Measurements from ENCODE around the gene NKAIN1.

The NKAIN1 gene

DNA sequence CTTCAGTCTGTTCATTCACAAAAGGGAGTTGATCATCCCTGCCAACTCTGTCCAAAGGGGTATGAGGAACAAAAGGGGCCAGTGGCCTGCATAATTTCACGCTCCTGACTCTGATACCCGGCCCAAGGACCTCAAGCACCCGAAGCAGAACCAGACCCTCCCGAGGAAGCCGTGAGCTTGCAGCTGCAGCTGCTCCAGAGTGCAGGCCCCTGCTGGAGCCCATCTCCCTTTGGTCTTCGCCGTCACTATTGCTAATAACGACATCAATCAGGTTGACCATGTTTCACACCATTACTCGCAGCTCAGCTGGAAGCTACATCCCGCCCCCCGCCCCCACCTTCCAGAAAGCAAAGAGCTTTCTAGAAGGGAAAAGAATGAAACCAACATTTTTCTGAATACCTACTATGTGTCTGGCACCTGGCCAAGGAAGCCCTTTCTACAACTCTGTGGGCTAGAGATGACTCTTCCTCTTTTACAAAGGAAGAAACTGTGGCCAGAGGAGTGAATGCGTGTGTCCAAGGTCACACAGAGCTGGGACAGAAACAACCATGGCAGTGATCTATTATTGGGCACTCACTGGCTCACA is 5.5 kb downstream of the NKAIN1 start:
- DNase-seq (ENCODE audit: low read depth), result no peak

DNA sequence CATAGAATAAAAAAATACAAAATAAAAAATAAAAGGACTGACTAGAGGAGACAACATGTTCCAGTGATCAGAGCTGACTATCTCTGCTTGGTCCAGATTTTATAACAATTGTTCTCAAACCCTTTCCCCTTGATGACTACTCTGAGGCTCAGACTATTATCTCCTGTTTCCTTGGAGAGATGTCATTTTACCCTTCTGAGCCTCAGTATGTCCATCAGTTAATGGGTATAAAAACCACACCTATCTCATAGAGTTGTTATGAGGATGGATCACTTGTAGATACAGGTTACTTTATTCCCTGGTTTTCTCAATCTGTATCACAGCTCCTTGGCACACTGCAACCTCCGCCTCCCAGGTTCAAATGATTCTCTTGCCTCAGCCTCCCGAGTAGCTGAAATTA is 7.0 kb downstream of the NKAIN1 start:
- no peak for DNase-seq (ENCODE audit: low read depth)

GRCh38 chr1:31231802-31232201 is 7.9 kb downstream of the NKAIN1 start:
- DNase-seq (ENCODE audit: low read depth), result no peak

DNA sequence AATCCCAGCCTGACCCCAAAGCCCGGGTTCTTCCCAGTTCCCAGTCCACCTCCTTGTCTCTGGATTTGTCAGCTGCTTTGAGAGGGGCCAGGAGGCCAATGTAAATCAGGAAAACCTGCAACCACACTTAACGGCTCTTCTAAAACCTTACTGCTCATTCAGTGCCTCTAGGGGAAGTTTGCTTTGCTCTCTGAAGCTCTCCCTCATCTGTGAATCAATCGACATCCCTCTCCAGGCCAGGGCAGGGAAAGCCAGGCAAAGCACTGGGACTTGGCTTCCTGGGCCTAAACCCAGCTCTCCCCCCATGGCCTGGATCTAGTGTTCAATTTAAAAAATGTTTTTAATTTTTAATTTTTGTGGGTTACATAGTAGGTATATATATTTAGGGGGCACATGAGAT is 9.3 kb downstream of the NKAIN1 start:
- DNase-seq (ENCODE audit: low read depth), result no peak

DNA sequence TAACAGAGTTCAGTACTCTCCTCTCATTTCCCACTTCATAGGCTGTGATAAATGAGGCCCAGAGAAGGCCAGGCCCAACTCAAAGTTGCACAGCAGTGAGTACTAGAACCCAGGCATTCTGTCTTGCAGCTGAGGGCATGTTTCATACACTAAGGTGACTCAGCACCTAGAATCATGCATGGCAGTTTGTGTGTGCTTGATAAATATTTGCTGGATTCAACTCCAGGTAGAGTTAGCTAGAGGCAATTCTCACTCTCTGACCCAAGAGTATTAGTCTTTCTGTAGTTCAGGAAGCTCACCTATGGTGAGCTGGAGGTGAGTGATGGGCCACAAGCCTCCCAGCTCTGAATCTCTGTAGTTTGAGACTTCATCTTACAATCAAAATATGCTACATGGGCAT is 10.7 kb downstream of the NKAIN1 start:
- DNase-seq (ENCODE audit: low read depth), result no peak

- no peak for DNase-seq (ENCODE audit: low read depth)
Observed at GRCh38 chr1:31227891-31228568, 11.7 kb downstream of the NKAIN1 start.

- no peak for DNase-seq (ENCODE audit: low read depth)
Observed at GRCh38 chr1:31224068-31224467, 15.6 kb downstream of the NKAIN1 start.

GRCh38 chr1:31222176-31222575 is 17.5 kb downstream of the NKAIN1 start:
- DNase-seq (ENCODE audit: low read depth), result no peak

- no peak for DNase-seq (ENCODE audit: low read depth)
Observed at GRCh38 chr1:31221072-31221471, 18.6 kb downstream of the NKAIN1 start.

DNA sequence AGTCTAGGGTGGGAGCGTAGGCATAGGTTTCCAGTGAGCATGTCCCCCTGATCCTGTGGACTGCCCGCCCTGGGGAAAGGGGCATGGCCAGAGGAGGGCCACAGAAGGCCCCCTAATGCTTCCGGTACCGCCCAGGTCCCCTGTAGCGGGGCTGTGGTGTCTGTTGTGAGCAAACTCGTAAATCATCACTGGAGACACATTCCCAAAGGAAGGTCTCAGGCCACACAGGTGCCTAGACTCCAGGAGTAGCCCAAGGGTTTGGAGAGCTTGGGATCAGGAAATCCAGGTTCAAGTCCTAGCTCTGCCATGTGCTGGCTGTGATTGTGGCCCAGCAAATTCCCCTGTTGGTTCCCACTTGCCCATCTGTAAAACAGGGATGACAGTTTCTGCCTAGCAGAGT is 20.2 kb downstream of the NKAIN1 start:
- DNase-seq (ENCODE audit: low read depth), result no peak

GRCh38 chr1:31218705-31219104 is 21.0 kb downstream of the NKAIN1 start:
- no peak for DNase-seq (ENCODE audit: low read depth)

DNA sequence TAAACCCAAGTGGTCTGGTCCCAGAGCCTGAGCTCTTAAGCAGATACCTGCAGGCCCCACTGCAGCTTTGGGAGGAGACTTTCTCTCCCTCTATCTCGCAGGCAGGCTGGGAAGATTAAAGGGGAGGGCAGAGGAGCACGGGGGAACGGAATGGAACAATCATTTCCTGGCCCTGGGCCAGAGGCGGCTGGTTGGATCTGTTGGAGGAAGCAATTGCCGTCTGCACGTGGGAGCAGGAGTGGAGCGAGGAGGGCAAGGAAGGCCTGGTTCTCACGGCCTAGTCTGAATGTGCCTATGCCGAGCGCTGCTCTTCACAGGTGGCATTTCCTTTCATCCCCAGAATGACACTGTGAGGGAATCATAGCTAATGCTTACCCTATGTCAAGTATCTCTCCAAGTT is 23.7 kb downstream of the NKAIN1 start:
- DNase-seq (ENCODE audit: low read depth), result no peak

GRCh38 chr1:31215065-31215570 is 24.6 kb downstream of the NKAIN1 start:
- no peak for DNase-seq (ENCODE audit: low read depth)

- no peak for DNase-seq (ENCODE audit: low read depth)
Observed at GRCh38 chr1:31214316-31215064, 25.2 kb downstream of the NKAIN1 start.

DNA sequence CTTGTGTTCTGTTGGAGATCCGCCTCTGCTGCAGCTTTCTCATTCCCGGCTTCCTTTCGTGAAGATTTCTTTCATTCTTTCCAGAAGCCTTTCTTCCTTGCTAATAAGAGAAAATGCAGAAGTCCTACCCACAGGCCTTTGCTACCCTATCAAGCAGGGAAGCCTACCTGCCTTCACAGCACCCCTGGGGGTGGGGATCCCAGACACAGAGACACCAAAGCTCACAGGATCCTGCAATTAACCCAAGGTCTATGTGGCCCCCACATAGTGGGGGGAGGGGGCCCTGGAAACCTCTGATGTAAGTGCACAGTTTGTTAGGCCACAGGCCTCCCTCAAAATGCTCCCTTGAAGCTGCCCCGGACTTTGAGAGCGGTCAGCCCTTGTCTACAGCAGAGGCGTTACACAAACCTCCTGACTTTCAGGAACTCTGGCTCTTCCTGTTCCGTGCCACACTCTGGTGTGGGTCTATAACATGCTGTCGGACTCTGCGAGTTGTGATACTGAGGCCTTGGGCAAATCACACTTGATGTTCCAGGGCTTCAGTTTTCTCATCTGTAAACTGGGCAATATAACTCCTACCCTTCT is 31.2 kb downstream of the NKAIN1 start:
- DNase-seq (ENCODE audit: low read depth), result no peak

- DNase-seq (ENCODE audit: low read depth), result no peak
Observed at GRCh38 chr1:31207569-31207968, 32.1 kb downstream of the NKAIN1 start.

GRCh38 chr1:31207046-31207445 is 32.6 kb downstream of the NKAIN1 start:
- no peak for DNase-seq (ENCODE audit: low read depth)

- no peak for DNase-seq (ENCODE audit: low read depth)
Observed at GRCh38 chr1:31203215-31203614, 36.5 kb downstream of the NKAIN1 start.

DNA sequence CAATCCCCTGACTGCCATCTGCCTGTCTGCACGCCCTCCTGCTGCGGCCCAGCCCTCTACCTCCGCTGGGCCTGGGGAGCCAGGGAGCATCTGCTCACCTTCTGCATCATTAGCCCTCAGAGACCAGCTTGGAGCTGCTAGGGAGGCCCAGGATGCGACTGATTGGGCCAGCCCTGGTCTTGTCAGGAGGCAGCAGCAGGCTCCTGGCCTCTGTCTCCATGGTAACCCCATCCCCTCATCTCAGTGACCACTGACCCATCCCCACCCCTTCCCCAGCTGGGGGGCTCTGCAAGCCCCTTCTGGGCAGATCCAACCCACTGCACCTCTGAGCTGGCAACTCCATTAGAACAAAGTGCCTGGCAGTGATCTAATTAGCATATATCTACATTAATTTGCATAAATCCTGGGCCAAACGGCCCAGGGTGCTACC is 37.7 kb downstream of the NKAIN1 start:
- DNase-seq (ENCODE audit: low read depth), result no peak

DNA sequence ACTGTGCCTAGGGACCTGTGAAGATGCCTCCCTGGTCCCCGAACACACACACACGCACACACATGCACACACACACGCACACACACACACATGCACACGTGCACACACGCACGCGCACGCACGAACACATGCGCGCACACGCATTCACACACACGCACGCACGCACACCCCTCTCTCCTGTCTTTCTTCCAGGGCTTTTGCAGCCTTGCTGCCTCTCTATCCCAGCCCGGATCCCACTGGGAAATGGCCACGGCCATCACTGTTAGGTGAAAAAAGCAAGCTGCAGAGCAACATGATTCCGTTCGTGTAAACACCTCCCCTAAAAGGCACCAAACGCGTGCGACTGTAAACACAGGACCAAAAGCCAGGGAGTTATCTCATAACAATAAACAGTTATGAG is 39.7 kb downstream of the NKAIN1 start:
- DNase-seq (ENCODE audit: low read depth), result no peak

GRCh38 chr1:31199236-31199790 is 40.4 kb downstream of the NKAIN1 start:
- no peak for DNase-seq (ENCODE audit: low read depth)

DNA sequence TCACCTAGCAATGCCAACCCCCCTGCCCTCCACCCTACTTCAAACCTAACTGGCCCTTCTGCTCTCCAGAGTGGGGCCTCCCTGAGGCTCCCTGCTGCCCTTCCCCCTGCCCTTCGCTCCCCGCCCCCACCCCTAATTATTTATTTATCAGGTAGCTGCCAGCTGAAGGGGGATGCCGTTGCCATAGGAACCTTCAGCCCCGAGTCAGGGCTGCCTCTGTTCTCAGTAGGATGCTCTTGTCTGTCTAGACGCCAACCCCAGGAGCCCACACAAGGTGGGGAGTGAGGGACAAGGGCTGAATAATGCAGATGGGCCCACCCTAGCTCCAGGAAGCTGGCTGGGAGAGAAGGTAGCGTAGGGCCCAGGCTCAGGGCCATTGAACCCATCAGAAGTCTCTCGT is 41.1 kb downstream of the NKAIN1 start:
- DNase-seq (ENCODE audit: low read depth), result no peak

DNA sequence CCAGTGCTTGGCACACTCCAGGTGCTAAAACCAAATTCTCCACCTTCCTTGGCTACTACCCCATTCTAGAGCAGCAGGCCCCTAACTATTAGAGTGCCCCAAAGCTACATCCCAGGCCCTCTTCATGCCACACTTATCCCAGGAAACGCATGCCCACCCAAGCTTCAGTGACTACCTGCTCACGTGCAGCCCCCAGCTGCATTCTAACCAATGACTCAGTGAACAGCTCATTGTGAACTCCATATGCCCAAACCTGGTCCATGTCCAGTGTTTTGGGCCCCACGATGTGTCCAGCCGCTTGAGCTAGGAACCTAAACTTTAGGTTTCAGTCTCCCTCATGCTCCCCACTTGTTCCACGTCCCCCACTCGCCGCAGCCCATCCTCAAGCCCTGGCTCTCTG is 41.5 kb downstream of the NKAIN1 start:
- DNase-seq (ENCODE audit: low read depth), result no peak
